Suprapubic skin (tissue), 4 donors: ENCODE measurements around the gene PNPLA1.

Experiments
- CTCF ChIP-seq, 2 donors: fragments of 200-600 bp in 1 of 2; fragments of 450-650 bp in 1 of 2; sonication (generic) in 1 of 2; IDR thresholded peaks; one replicate each; pipeline ENCODE4 v1.5.1; 2016 to 2019; ENCODE audit warnings: antibody characterized with exemption in 2 of 2, mild to moderate bottlenecking in 1 of 2, moderate library complexity in 1 of 2
- EP300 ChIP-seq: sonication (generic); formaldehyde crosslinking; IDR thresholded peaks from one replicate; pipeline ENCODE4 v1.6.1; 2017; ENCODE audit warnings: antibody characterized with exemption
- POLR2A ChIP-seq, 2 donors: fragments of 450-650 bp; IDR thresholded peaks; one replicate each; pipeline ENCODE4 v1.6.1; 2017; ENCODE audit warnings: antibody characterized with exemption in 2 of 2, mild to moderate bottlenecking in 2 of 2, moderate library complexity in 2 of 2
- POLR2AphosphoS5 ChIP-seq, 3 donors: sonication (generic); formaldehyde crosslinking; IDR thresholded peaks; one replicate each; pipeline ENCODE4 v1.6.1; 2017; ENCODE audit warnings: antibody characterized with exemption in 3 of 3

DNA sequence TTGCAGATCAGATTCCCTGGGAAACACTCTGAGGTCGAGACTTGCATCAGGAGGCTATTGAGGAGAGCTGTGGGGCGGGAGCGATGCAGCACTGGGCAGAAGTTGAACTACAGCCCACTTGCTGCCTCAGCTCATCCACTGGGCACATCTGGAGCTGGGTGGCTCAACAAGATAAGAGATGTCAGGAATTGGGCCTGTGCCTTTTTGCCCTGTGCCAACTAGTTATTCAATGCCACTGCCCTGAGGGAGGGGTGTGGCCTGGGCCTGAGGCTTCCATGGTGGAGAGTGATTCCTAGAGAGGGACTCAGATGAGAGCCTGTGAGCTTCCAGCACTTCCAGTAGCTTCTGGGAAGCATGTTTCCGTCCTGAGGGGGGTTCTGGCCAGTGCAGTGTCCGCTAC, 40.6 kb upstream of the PNPLA1 start:
- TF ChIP-seq CTCF (IDR thresholded peaks at IDR 0.05) (no peak), POLR2A (IDR thresholded peaks at IDR 0.05) (no peak), POLR2AphosphoS5 (IDR thresholded peaks at IDR 0.05) (no peak), EP300 (no peak)
